NCI-H69 (cell line): ENCODE data around the gene SLC37A1.

Source experiments
- DNase-seq: peaks from one replicate; lab custom pipeline; 2025; lab: John Stamatoyannopoulos, UW

The SLC37A1 gene

DNA sequence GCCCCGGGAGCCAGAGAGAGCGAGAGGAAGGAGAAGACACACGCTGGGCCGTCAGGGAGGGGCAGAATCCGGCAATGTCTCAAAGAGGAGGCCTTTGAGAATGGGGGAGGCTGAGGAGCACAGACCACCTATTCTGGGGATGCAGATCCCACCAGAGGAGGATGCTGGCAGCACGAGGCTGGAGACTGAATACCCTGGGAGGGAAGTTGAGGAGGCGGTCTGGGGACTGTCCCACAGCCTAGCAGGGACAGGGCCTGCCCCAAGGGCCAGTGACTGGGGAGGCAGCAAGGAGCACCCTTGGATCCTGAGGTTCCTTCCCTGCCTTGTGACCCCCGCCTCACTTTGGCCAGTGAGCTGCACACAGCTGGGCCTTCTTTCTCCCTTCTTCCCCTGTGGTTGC, 49.2 kb downstream of the SLC37A1 start:
- DNase-seq = no peak

DNA sequence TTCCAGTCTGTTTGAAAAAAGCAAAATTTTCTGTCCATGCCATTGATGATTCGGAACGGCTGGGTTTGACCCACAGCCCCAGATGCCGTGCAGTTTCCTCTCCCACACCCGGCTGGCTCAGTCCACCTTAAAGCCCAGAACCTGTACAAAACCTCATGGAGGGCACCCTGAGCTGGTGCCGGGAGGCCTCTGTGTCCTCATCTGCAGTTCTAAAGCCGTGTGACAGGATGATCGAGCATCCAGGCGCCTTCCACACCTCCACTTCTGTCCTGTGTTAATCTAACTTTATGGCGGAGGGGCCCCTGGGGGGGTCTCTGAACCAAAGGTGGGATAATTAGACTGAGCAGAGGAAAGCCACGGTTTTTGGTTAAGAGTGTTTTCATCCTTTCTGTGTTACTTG, 49.6 kb downstream of the SLC37A1 start:
- DNase-seq = no peak

DNA sequence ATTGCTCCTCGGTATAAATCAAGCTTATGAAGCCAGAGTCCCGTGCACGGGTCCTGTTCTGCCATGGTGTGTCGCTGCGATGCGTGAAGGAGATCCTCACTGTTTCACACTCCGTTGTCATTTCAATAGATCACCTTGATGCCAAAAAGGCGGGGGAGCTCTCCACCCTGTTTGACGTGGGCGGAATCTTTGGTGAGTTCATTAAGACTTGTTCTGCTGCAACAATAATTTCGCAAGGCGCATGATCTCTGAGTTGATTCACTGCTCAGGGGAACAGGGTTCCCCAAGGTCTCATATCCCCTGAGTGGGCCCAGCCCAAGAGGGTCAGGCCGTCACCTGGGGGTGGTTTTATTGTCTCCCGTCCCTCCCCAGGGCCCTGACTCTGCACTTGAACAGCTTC, 50.0 kb downstream of the SLC37A1 start:
- no peak for DNase-seq

DNA sequence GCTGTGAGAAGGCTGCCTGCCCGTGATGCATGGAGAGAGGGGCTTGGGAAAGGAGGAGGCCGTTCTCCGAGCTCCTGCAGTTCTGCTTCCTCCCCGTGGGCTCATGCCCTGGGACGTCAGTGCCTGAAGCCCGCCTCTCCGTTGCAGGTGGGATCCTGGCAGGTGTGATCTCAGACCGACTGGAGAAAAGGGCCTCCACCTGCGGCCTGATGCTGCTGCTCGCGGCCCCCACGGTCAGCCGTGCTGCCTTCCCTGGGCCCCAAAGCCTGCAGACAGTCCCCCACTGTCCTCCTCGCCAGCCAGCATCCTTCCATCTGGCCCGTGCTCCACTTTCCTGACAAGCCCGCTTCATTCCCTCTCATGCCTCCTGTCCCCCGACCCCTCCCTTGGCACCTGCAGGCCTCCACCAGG, 50.9 kb downstream of the SLC37A1 start:
- no peak for DNase-seq

DNA sequence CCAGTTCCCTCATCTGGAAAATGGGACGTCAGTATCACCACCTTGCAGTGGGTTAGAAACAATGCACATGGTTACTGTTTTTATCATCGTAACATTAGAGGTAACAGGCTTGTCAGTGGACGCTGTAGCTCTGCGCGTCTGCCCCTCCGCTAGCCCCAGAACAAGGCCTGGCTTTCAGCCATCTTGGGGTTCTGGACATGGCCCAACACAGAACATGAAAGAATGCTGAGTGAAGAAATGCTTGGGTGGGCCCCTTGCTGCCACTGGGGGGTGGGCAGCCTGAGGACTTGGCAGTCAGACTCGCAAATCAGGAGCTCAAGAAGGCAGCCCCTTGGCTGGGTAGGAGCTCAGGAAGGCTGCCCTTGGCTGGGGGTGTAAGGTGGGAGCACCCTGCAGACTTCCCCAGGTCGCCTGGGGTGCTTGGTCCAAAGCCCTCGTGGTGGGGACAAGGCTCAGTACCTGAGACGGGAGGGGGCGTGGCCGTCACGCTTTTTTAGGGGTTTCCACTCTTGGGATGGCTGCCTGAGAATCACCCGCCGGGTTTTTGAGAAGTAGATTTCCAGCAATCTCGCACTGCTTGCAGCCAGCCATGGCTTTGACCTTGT, 51.7 kb downstream of the SLC37A1 start:
- DNase-seq = no peak

DNA sequence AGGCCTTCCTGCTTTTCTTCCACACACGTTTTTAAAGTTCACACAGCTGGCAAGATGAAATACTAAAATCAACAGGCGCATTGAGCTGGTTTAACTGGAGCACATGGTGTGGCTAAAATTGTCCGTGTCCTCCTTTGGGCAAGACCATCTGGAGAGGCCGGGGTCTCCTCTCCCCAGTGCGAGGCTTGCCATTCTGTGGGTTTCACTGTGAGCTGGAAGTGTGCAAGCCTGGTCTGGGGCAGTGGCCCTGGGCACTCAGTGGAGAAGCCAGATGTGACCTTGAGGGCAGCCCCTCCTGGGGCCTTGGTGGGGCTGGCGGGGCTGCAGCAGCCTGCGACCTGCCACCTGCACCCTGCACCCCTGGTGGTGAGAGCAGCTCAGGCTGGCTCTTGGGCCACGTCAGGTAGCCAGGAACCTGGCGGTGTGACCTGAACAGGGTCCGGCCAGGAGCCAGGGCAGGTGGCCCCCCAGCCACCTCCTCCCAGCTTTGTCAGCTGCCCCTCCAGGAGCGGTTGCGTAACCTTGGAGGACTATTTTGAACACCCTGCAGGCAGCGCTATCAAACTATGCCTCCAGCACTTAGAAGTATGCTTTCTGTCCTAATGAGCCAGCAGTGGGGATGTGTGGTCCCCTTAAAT, 52.4 kb downstream of the SLC37A1 start:
- no peak for DNase-seq

DNA sequence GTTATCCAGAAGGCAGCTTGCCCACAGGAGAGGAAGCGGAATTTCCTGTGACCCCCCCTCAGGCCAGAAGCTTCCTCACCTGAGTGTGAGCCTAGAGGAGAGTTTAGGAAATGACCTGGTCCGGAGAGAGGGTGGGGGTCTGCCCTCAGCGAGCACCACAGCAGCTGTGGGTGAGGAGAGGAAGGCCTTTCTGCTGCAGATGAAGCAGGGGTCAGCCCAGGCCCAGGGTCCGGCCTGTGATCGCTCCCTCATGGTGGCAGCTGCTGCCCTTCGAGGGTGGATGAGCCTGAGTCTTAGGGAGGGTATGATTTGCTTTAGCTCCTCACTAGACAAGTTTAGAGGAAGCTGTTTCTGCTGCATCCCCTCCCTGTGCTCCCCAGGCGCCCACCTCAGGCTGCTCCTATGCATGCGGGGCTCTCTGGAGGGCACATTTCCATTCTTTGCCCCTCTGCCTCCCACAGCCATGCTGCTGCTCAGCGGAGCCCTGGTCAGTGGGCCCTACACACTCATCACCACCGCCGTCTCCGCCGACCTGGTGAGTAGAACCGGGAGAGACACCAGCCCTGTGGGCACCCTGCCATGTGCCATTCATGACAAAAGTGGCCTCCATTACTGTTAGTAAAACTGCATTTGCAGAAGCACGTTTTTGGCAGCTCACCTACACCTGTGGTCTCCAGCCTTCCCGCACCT, 53.0 kb downstream of the SLC37A1 start:
- DNase-seq = no peak

DNA sequence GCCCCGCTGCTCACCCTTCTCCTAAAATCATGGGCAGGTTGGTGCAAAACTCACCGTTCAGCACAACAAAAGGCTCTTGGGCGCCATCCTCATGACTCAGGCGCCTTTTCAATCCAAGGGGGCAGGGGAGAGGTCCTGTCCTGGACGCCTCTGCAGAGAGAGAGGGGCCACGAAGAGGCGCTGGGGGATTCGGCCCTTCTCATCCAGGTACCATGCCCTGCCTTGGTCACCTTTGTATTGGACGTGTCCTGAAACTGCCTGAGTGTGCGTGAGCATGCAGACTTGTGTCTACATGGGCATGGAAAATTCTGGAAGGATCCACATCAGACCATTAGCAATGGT, 53.5 kb downstream of the SLC37A1 start:
- DNase-seq = no peak

DNA sequence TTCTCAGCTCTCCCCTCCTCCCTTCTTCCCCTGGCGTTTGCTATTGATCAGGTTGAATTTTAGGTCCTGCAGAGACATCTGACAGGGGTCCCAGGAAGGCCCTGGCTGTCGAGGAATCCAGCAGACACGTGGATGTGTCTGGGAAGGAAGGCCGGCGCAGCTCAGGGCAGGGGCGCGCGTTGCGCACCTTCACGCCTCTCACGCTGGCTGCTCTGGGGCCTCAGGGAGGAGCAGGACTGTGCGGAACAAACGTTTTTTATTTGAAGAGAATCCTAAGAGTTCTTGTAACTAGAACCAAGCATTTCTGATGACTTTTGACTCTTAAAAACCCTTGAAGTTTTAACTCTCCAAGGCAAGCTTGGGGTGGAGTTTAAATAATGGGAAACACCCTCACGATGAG, 54.2 kb downstream of the SLC37A1 start:
- no peak for DNase-seq

DNA sequence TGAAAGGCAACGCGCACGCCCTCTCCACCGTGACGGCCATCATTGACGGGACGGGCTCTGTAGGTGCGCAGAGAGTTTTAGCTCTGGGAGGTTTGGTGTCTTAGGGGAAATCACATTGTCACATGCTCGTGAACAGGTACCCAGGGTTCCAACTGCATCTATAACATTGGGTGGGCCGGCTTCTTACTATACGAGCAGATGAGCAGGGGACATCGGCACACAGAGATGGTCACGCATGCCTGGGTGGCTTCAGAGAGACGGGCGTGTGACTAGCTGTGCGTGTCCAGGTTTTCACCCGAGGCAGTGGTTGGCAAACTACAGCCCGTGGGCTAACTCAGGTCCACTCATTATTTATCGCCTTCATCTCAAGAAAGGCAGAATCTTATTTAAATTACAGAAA, 54.7 kb downstream of the SLC37A1 start:
- DNase-seq = no peak

DNA sequence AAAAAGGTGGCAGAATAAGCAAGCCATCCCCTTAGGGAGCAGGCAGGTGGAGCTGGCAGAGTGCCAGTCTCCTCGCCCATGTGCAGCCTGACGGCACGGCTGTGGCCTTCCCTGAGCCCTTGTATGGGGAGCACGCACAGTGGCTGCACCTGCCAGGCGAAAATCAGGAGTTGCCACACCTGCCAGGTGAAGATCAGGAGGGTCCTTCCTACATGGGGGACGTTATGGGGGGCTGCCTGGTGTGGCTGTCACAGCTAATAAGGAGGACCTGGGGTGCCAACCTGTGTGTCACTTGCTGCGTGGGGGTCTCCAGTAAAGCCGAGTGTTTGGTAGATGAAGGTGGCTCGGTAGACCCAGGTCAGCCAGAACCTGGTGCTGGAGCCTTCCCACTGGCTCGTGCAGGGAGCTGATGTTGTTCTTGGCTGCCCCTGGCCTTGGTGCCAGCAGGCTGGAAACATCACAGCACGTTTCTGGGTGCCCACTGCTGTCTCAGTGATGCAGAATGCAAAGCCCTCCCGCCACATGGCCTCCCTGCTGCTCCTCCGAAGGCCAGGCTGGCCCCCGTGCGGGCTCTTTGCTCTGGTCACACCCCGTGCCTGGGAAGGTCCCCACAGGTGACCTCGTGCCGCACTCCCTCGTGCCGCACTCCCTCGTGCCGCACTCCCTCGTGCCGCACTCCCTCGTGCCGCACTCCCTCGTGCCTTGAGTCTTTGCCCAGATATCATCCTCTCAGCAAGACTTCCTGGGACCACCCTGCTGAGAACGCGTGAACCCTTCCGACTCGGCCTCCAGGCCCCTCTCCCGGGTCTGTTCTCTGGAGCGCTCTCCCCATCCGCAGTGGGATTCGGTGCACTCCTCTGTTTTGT, 55.4 kb downstream of the SLC37A1 start:
- peak; percentile 78 for DNase-seq

DNA sequence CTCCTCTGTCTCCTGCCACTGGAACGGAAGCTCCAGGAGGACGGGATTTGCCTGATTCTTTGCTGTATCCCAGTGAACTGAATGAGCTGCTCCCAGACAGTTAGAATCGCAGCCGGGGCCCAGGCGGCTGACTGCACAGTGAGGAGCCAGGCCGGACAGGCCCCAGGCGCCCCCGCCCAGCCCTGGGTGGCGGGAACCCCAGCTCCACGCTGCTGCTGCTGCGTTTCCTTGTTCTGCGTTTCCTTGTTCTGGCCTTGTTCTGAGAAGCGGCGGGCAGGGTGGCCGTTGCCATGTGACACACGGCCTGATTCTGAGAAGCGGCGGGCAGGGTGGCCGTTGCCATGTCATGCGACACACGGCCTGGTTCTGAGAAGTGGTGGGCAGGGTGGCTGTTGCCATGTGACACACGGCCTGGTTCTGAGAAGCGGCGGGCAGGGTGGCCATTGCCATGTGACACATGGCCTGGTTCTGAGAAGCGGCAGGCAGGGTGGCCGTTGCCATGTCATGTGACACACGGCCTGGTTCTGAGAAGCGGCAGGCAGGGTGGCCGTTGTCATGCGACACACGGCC, 56.2 kb downstream of the SLC37A1 start:
- no peak for DNase-seq

DNA sequence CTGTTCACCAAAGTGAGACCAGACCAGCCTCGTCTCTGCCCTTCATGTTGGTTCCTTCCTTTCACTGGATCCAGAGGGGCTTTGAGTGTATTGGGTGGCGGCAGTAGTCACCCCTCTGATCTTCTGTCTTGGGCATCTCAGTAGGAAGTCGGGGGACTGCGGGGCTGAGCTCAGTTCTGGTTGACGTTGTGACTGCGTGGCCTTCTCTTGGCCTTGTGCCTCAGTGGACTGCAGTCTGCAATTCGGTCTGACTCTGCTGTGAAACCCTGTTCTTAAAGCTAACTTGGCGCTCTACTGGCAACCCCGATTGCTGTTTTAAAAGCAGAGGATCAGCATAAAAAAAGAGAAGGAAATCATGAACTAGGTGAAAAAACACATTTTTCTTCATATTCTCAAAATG, 56.7 kb downstream of the SLC37A1 start:
- no peak for DNase-seq

DNA sequence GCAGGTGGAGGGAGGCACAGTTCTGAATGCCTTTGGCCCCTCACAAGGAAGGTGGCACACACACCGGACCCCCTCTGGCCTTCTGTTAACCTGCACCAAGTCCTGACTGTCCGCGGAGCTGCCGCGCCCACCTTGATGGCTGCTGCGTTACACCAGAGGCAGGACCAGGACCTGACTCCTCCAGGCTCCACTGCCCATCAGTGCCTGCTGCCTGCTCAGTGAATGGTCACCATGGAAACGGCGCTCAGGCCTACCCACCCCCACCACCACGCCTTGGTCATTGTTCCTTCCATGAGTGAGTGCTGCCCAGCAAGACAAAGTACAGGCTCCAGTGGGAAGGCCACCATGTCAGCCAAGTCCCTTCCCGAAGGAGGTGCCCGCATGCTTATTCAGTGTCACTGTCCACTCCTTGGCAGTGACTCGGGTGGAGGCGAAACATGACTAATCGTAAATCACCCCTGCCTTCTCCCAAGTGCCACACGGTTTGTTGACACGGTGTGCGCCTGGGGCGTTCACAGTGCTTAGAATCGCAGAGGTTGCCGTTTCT, 57.3 kb downstream of the SLC37A1 start:
- peak; percentile 98 for DNase-seq

DNA sequence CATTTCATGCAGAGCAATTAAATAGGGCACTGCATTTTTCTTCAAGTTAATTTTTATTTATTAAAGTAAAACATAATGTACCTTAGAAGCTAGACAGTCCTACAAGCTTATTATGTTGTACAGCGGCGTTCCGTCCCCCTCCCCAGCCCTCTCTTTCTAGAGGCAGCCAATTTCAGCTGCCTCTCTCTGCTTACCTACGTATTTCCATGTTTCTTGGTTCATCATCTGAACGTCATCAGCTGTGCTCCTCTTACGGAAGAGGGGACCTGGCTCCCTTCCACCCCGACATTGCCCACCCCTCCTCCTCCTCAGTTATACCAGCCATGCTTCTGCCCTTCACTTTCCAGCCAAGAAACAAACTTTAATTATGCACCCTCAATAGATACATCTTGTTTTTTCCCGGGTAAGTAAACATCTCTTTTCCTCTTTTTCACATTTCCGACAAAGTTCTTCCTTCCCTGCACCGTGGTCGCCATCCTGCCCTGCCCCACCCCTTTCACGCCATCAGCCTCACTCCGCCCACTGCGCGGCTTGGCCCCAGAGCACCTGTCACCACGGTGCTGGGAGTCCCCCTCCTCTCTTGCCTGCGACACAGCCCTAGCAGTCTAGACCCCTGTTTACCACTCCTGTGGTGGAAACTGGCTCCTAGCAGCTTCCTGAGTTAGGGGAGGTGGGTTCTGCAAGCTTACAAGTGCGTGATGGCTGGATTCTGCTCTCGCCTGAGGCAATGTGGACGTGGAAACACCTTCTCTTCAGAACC, 57.9 kb downstream of the SLC37A1 start:
- DNase-seq = peak; percentile 87

DNA sequence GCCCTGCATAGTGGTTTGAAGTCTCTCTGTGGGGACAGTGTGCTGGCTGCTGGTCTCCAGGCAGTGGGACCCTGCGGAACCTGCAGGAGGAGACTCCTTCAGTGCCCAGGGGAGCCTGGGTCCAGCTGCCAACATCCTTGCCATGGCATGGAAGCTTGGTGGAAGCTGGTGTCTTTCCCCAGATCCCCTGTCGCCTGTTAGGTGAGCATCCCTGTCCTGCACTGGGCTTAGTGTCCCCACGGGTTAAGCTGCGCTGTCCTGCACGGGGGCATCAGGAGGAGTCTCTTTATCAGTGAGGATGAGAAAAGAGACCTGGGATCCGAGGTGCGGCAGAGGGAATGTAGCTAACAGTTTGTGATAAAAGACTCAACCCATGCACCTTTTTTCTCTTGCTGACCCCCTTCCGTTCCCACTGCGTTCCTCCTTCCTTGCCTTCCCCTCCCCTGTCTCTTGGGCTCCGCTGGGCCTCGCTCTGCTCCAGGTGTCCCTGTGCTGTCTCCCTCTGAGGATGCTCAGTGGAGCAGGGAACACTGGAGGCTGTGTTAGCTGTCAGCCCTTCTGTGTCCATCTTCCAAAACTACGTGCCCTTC, 59.3 kb downstream of the SLC37A1 start:
- no peak for DNase-seq

DNA sequence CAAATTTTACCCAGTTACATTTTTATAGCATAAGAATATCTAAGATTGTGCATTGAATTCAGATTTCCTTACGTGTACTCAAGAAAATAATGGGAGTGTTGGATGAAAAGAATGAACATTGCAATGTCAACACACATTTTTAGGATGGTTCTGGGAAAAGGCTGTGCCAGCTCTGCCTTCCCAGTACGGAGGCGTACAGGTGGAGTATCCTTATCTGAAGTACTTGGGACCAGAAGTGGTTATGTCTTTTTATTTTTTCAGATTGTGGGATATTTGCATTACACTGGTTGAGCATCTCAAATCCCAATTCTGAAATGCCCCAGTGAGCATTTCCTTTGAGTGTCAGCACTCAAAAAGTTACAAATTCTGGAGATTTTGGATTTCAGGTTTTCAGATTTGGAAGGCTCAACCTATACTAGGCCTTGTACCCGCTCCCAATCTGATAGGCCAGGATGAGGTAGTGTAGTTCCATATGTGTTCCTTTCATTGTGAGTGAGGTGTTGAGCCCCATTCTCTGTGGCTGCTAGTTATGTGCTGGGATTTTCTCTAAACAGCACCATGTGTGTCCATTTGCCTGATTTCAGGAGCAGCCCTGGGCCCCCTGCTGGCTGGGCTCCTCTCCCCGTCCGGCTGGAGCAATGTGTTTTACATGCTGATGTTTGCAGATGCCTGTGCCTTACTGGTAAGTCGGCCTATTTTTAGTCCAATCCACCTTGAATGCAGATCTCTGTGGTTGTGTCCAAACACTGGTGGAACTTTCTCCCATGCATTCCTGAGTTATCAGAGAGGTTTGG, 60.8 kb downstream of the SLC37A1 start:
- no peak for DNase-seq

DNA sequence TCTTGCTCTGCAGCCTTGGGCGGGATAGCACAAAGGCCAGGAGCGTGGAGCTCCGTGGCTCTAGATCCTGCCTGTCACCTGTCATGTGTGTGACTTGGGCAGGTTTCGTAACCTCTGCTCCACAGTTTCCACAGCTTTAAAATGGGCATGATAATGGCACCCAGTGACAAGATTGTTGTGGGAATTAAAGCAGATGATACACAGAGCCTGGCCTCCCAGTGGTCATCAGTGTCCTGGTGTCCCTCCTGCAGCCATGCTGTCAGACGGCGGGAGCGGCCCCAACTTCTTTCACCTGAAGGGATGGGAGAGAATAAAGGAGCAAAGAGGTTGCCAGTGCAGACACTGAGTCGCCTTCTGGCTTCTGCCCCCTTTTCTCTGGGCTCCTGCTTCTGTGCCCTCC, 61.5 kb downstream of the SLC37A1 start:
- no peak for DNase-seq

DNA sequence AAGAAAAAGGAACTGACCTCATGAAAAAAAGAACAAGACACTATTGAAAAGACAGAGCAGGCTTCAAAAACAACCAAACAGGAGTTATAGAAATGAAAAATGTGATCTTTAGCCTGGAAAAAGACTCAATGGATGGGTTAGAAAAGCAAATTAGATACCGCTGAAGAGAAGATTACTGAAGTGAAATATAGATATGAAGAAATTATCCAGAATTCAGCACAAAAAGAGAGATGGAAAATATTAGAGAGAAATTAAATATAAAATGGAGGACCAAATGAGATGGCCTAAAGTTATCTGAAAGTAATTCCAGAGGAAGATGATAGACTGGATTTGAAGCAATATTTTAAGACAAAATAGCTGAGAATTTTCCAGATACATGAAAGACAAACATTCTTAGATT, 63.0 kb downstream of the SLC37A1 start:
- no peak for DNase-seq

DNA sequence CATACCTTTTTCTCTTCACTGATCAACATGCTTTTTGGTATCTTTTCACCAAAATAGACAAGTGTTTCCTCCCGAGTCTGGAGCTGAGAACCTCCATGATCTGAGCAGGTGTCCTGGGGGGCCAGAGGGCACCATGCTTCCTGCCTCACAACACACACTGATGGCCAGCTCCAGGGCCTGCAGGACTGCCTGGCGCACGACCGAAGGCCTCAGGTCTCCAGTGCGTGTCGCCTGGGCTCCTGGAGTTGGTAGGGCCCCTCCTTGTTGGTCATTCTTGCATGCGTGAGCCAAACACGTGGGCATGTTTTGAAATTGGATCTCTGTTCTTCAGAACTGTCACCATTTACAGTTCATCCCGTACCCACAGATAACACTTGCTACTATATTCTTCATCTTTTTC, 64.4 kb downstream of the SLC37A1 start:
- DNase-seq = no peak
